Endothelial cell of umbilical vein (primary cell): ENCODE data around the gene AGAP2. TPM values are rescaled to one million over a fixed set of nuclear protein-coding genes. Genes with fewer than 3 reads are reported as not detected.

ENCODE experiments used
- BruUV-seq: library from RNA; stranded (reverse); fragments of 400-500 nt; replicated peaks from 2 replicates; lab custom pipeline; 2021; lab: Mats Ljungman, UMichigan
- CTCF ChIA-PET: fragments of 300-600, 350-600 bp; sonication (Branson Sonifier 250); formaldehyde crosslinking; loops from one replicate; lab custom pipeline; 2021; ENCODE audit warnings: antibody characterized with exemption, inconsistent platforms; lab: Charles Lee
- POLR2A ChIA-PET: fragments of 300-600, 350-600 bp; sonication (Branson Sonifier 250); formaldehyde crosslinking; loops from one replicate; lab custom pipeline; 2021; ENCODE audit warnings: antibody characterized with exemption, inconsistent platforms; lab: Charles Lee
- DNase-seq: peaks from one replicate; pipeline ENCODE4 v3.0.0-alpha.2; 2011; ENCODE audit warnings: low read depth, low spot score
- FAIRE-seq: peaks from 2 replicates; lab custom pipeline; 2011; peaks lifted over from hg19 to GRCh38; lab: Jason Lieb, UNC
- H2AFZ ChIP-seq: 2 replicates; pipeline ENCODE4 v1.6.0; 2012; ENCODE audit warnings: low read depth, low read length, control low read depth, inconsistent platforms
- H3K27ac ChIP-seq: 2 replicates; pipeline ENCODE4 v1.5.1; 2011; ENCODE audit warnings: low read depth, mild to moderate bottlenecking, control low read depth, low read length, moderate library complexity; ENCODE audit not compliant: insufficient read depth
- H3K27me3 ChIP-seq, 2 experiments: 2 replicates each; pipeline versions ENCODE4 v1.6.0 to v1.6.1; 2011; ENCODE audit warnings: low read length in 2 of 2, mixed read lengths in 1 of 2; ENCODE audit not compliant: control insufficient read depth in 2 of 2, insufficient read depth in 2 of 2
- H3K36me3 ChIP-seq, 2 experiments: 2 replicates in 1 of 2; 3 replicates in 1 of 2; pipeline ENCODE4 v1.5.1; 2011; ENCODE audit warnings: low read length in 2 of 2, mild to moderate bottlenecking in 1 of 2, moderate library complexity in 1 of 2; ENCODE audit not compliant: control insufficient read depth in 2 of 2, insufficient read depth in 2 of 2; ENCODE audit errors: extremely low read depth in 1 of 2
- H3K4me1 ChIP-seq: 3 replicates; pipeline ENCODE4 v1.5.1; 2011; ENCODE audit warnings: mild to moderate bottlenecking, low read length; ENCODE audit not compliant: control insufficient read depth, insufficient read depth; ENCODE audit errors: extremely low read depth
- H3K4me2 ChIP-seq: 2 replicates; pipeline ENCODE4 v1.6.1; 2011; ENCODE audit warnings: low read length, control low read depth, mixed read lengths; ENCODE audit not compliant: insufficient read depth
- H3K4me3 ChIP-seq, 3 experiments: fragments of 200-600 bp in 1 of 3; sonication (generic), shearing (Covaris generic) in 1 of 3; replicated peaks in 1 of 3; 2 replicates each; pipeline ENCODE4 v1.5.1; 2011 to 2016; ENCODE audit warnings: control low read depth in 3 of 3, low read length in 3 of 3, mild to moderate bottlenecking in 2 of 3, inconsistent platforms in 1 of 3, low read depth in 1 of 3, moderate library complexity in 1 of 3; ENCODE audit not compliant: insufficient read depth in 1 of 3
- H3K79me2 ChIP-seq: 2 replicates; pipeline ENCODE4 v1.6.0; 2012; ENCODE audit warnings: low read length, inconsistent platforms; ENCODE audit not compliant: control insufficient read depth, insufficient read depth
- H3K9ac ChIP-seq: replicated peaks from 2 replicates; pipeline ENCODE3; 2011; ENCODE audit warnings: low read length, control low read depth; ENCODE audit not compliant: insufficient read depth; ENCODE audit errors: extremely low read depth
- H3K9me1 ChIP-seq: replicated peaks from 3 replicates; pipeline ENCODE4 v1.6.0; 2011; ENCODE audit warnings: mild to moderate bottlenecking, low read length; ENCODE audit not compliant: control insufficient read depth, insufficient read depth; ENCODE audit errors: extremely low read depth
- H3K9me3 ChIP-seq: replicated peaks from 2 replicates; pipeline ENCODE4 v1.5.1; 2012; ENCODE audit warnings: low read length, inconsistent platforms; ENCODE audit not compliant: control insufficient read depth, insufficient read depth
- H4K20me1 ChIP-seq: replicated peaks from 2 replicates; pipeline ENCODE3; 2011; ENCODE audit warnings: mild to moderate bottlenecking, low read length; ENCODE audit not compliant: control insufficient read depth, insufficient read depth; ENCODE audit errors: extremely low read depth
- CTCF ChIP-seq, 2 donors: IDR thresholded peaks; 1 replicate in 1 of 2; 2 replicates in 1 of 2; pipeline ENCODE4 v1.5.1; 2011; ENCODE audit warnings: low read length in 2 of 2, mild to moderate bottlenecking in 2 of 2, moderate library complexity in 2 of 2, control low read depth in 1 of 2, inconsistent platforms in 1 of 2, low read depth in 1 of 2; ENCODE audit not compliant: insufficient read depth in 1 of 2; ENCODE audit errors: extremely low read depth in 1 of 2
- EZH2 ChIP-seq: IDR thresholded peaks from 2 replicates; pipeline ENCODE4 v1.6.1; 2012; ENCODE audit warnings: borderline replicate concordance, low read depth, mild to moderate bottlenecking, moderate library complexity, low read length, inconsistent platforms; ENCODE audit not compliant: severe bottlenecking
- FOS ChIP-seq: IDR thresholded peaks from 2 replicates; pipeline ENCODE4 v1.6.1; 2011; ENCODE audit warnings: mild to moderate bottlenecking, low read length, moderate library complexity, borderline replicate concordance; ENCODE audit not compliant: insufficient read depth
- GATA2 ChIP-seq: IDR thresholded peaks from 2 replicates; pipeline ENCODE4 v1.7.0; 2011; ENCODE audit warnings: low read depth, mild to moderate bottlenecking, moderate library complexity, mixed read lengths, low read length; ENCODE audit not compliant: insufficient read length, insufficient read depth
- JUN ChIP-seq: IDR thresholded peaks from 2 replicates; pipeline ENCODE4 v1.6.1; 2011; ENCODE audit warnings: borderline replicate concordance, low read depth; ENCODE audit not compliant: insufficient read length, insufficient read depth
- MAX ChIP-seq: IDR thresholded peaks from 2 replicates; pipeline ENCODE4 v1.6.1; 2011; ENCODE audit not compliant: insufficient read depth, insufficient read length
- dilution Hi-C: fragments of 300-500 bp; cut with MboI; formaldehyde crosslinking; loops from one replicate; pipeline ENCODE4 v1.15.0; 2019; ENCODE audit warnings: low sequenced_read_pairs; ENCODE audit not compliant: extremely low pct_ligation_motif_present
- intact Hi-C: fragments of 100-400 bp; cut with micrococcal nuclease; formaldehyde crosslinking; loops from one replicate; pipeline ENCODE4 v1.10.0; 2022
- polyA plus RNA-seq, 4 experiments: library from polyadenylated mRNA; depleted of rRNA in 3 of 4; stranded (reverse) in 3 of 4; unstranded in 1 of 4; fragments of >200 nt; gene quantifications; 2 replicates each; pipeline versions ENCODE4 v1.2.1 to v1.2.3, GENCODE V29; 2011 to 2012; ENCODE audit warnings: missing spikeins in 1 of 4
- total RNA-seq: library from RNA; stranded (reverse); gene quantifications from 2 replicates; pipeline ENCODE4 v1.2.3, GENCODE V29; 2021

Gene AGAP2
- total and polyA plus RNA-seq, 2 donors (not counting 3 experiments of a cell fraction or from before 2014, with no cell fraction given), result 0.04 to 0.24 TPM

DNA sequence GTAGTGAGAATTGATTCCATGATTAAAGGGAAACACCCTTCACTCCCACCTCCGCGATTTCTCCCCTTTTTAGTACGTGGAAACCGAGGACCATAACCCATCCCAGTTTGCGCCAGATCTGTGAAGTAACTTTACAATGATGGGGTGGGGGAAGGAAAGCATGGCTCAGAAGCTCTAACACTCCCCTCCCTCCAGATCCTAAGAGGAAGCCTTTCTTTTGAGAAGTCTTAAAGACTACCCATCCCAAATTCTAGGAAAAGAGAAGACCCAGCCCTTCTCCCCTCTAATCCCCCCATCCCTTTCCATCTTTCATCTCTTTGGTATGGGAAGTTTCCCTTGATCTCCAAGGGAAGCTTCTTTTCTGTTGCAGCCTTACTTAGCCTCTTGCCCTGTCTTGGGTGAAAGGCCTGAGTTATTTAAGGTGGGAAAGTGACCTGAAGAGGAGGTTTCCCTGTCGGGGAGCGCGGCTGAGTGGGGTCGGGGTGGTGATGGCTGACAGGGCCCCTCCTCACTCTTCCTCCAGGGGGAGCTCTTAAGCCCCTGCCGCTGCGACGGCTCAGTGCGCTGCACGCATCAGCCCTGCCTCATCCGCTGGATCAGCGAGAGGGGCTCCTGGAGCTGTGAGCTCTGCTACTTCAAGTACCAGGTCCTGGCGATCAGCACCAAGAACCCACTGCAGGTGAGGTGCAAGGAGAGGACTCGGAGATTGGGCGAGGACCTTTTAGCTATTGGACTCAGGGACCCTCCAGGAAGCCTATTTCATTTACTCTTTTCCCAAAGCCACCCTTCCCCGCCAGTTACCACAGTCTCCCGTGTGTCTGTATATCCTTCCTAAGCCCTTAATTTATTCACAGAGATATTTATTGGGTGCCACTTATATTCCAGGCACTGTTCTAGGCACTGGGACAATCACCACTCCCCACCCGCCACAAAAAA lies 18.1 kb upstream of the AGAP2 start:
- no peaks in the 10 kb centered on the region for H3K36me3 ChIP-seq
- no peak overlapping the region for H3K4me3 ChIP-seq
- FAIRE-seq (peak; percentile 43), DNase-seq (no peak)
- ChIA-PET CTCF (interaction anchor here (0.5 to 2.6 kb wide), 22 partner anchors 9 to 185 kb away, joined by 3 to 48 read pairs (median 4); partner anchors contain the start of genes ATP23, CYP27B1, EEF1AKMT3 and METTL1), POLR2A (no interaction called here)
- no peaks in the 10 kb centered on the region for H4K20me1 ChIP-seq
- TF ChIP-seq JUN (no peak), CTCF (IDR thresholded peaks at IDR 0.05; ENCODE audit: extremely low read depth in 1 of 2, insufficient read depth in 1 of 2, low read depth in 1 of 2, low read length in 2 of 2) (peak; percentile 70 to 84), FOS (no peak), MAX (no peak), GATA2 (no peak), EZH2 (peak; percentile 47)
- H3K4me1 ChIP-seq, result peaks cover 8% of the 10 kb centered on the region
- H3K79me2 ChIP-seq, result peaks cover 3% of the 10 kb centered on the region
- peak overlapping the region; percentile 7 for H3K4me2 ChIP-seq
- no peak overlapping the region for H3K9ac ChIP-seq
- H3K27me3 ChIP-seq, result peaks cover 30 to 33% of the 10 kb centered on the region in 2 experiments
- no peaks in the 10 kb centered on the region for H3K9me1 ChIP-seq
- H3K9me3 ChIP-seq, result no peaks in the 10 kb centered on the region
- intact Hi-C loops, result loop anchor here (1.0 kb wide), 1 partner anchor 149 kb away; no protein-coding TSS in a partner anchor
- no peak overlapping the region for H2AFZ ChIP-seq
- no peak overlapping the region for H3K27ac ChIP-seq
- no TSS peak for BruUV-seq
- dilution Hi-C loops, result no loop called here
